Jurkat, Clone E6-1 (cell line): ENCODE data around the gene AFAP1.

Experiments used
- DNase-seq: peaks from one replicate; pipeline ENCODE4 v3.0.0-alpha.2; 2011; ENCODE audit warnings: low read depth, low spot score
- H3K4me3 ChIP-seq: 2 replicates; pipeline ENCODE4 v1.5.1; 2011; ENCODE audit warnings: mild to moderate bottlenecking, low read length, control low read depth, moderate library complexity

Gene AFAP1

DNA sequence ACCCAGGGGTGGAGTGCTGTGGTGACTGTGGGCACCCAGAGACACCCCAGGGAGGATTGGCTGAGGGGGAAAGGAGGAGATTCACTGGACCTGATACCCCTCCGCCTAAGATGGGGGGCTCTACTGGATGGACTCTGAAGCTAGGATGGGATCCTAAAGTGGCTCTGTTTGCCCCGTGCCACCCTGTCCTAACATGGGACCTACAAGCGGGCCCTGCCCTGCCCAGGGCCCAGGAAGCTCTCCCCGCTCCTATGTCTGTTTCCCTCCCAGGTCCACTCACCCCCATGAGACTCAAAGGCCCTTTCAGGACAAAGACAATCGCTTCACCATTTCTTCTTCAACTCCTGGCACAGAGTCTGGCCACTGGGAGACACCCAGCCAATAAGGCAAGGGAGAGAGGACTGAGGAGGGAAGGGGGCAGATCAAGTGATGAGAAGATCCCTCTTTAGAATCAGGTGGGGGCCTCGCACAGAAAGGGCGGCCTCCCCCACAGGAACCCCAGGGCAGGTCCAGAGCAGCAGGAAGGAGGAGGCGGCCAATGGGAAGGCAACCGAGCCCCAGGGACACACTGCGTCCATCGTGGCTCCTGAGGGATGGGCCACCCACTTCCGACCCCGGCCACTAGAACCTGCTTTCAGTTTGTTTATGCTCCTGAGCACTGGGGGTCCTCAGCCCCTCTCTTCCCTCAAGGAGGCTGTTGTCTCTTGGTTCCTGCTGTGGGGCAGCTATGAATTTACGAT lies 155.4 kb downstream of the AFAP1 start:
- no peak overlapping the region for H3K4me3 ChIP-seq
- DNase-seq = no peak

DNA sequence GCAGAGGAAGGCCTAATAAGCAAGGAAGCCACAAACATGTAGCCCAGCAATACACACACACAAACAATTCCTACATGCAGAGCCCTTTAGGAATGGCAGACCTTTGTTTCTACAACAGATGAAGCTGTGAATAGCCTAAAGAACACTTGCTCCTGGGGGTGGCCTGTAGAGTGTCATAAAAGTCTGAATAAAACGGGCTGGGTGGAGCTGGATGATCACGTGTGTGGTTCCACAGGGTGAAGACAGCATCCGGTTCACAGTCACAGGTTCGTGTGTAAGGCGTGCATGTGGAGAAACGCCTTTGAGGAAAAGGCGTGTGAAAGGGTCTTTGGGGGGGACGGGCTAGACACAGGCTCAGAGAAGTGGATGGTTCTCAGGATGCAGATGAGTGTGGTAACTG lies 156.1 kb downstream of the AFAP1 start:
- no peak for DNase-seq
- H3K4me3 ChIP-seq = no peak overlapping the region

DNA sequence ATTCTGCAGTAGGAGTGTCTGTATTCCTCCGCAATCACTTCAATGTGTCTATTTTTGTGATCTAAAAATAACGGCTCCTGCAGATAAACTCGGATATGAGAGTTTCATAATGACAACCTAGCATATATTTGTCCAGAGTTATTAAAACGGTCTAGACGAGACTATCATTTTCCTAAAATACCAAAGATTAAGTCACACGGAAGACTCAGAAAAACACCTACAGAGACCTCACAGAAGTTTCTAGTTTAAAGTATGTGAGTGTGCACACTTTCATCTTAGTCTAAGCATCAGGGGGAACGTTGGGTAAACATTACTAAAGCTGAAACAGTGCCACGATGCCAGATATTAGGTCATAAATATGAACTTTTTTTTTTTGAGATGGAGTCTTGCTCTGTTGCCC lies 156.9 kb downstream of the AFAP1 start:
- no peak for DNase-seq
- H3K4me3 ChIP-seq = no peak overlapping the region

GRCh38 chr4:7781993-7782392 lies 157.7 kb downstream of the AFAP1 start:
- DNase-seq = no peak
- no peak overlapping the region for H3K4me3 ChIP-seq

DNA sequence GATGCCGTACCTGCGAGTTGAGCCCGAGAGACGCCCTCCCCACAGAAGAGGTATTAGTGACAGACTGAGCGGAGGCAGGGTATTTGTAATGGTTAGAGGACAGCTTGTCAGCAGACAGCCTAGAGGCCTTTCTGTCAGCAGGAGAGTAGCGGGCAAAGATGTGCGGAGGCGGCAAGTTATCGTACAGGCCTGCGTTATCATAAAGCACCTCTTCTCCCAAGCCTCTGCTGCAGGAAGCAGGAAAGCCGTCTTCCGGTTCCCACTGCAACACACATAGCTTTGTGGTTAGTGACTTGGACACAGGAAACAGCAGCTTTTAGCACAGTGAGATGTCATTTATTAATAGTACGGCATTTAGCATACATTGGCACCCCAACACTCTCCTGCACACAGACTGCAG lies 158.3 kb downstream of the AFAP1 start:
- no peak for DNase-seq

DNA sequence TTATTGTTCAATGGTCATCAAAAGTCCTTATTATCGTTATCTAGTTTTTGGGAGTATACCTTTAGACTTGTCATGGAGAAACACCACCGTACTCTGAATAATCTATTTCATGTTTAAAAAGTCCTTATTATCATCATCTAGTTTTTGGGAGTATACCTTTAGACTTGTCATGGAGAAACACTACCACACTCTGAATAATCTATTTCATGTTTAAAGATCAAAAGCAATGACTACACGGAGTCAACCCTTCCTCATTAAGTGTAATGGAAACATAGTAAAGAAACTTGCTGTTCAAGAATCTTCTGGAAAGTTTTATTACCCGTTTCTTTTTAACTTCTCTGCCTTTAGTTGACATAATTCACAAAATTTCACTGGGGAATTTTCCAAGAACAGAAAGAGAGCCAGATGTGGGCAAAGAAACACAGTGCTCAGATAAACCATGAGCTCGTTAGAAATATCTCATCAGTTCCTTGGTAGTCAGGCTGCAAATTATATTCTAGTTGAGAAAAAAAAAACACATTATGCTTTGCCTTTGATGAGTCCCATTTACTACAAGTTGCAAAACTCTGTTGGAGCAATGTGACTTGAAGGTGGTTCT lies 158.8 kb downstream of the AFAP1 start:
- H3K4me3 ChIP-seq = no peak overlapping the region
- DNase-seq = no peak

More for the DNA sequence above, 158.3 kb downstream of the AFAP1 start:
- no peak overlapping the region for H3K4me3 ChIP-seq

- H3K4me3 ChIP-seq = no peak overlapping the region
- DNase-seq = no peak
These were observed 160.3 kb downstream of the AFAP1 start for GRCh38 chr4:7779432-7779768.

GRCh38 chr4:7778510-7779431 lies 160.9 kb downstream of the AFAP1 start:
- H3K4me3 ChIP-seq = no peak overlapping the region
- DNase-seq = no peak

DNA sequence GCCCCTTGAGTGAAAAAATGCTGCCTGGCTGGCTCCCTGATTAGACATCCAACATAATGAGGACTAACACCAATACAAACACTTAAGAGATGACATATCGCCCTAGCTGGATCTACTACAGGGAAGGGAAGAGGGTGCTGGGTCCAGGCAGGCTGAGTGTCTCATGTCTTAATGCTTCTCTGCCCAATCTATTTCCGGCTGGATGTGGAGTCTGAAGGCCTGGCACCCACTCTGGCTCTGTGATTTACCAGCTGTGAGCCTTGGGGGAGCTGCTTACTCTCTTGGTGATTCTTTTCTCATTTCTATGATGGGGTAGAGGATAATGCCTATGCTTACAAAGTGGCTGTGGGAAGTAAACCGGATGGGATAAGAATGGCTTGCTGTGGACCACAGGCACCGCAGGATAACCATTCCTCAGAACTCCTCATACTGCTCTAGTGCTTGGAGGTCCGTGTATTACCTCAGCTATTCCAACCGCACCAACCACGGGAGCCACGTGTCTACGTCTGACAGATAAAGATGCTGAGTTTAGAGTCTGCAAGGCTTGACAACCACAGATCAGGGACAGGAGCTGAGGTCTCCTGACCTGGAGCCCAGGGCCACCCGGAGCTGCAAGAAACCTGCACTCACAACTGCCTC lies 161.7 kb downstream of the AFAP1 start:
- no peak for DNase-seq
- no peak overlapping the region for H3K4me3 ChIP-seq

DNA sequence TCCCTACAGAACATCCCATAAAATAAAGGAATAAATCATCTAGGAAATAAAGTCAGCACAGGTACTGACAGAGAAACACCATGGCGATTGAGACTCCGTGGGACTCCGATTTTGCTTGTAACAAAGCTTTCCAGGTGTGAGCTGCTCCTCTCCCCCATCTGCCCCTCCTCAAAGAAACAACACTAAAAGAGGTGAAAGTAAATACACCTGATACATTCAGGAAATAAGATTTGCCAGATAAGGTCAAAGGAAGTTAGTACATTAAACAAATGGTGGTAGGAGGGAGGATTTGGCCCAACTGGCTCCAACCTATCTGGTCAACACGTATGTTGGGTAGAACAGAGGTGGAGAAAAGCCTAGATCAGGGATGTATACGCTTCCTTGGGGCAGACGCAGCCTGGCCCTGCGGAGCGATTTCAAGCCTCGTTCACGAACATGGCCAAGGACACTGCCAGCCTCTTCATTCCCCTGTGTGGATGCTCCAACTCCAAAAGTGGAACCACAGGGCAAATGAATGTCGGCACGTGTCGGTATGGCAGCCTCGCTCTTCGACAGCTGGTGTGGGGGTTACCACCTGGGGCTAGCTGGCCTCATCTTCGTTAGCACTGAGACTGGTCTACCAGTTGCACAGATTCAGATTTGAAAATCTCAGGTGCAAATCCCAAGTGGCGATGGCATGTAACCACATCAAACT lies 162.5 kb downstream of the AFAP1 start:
- no peak overlapping the region for H3K4me3 ChIP-seq

GRCh38 chr4:7775396-7775795 lies 164.3 kb downstream of the AFAP1 start:
- no peak overlapping the region for H3K4me3 ChIP-seq
- DNase-seq = no peak

More for the DNA sequence above, 162.5 kb downstream of the AFAP1 start:
- DNase-seq = no peak

DNA sequence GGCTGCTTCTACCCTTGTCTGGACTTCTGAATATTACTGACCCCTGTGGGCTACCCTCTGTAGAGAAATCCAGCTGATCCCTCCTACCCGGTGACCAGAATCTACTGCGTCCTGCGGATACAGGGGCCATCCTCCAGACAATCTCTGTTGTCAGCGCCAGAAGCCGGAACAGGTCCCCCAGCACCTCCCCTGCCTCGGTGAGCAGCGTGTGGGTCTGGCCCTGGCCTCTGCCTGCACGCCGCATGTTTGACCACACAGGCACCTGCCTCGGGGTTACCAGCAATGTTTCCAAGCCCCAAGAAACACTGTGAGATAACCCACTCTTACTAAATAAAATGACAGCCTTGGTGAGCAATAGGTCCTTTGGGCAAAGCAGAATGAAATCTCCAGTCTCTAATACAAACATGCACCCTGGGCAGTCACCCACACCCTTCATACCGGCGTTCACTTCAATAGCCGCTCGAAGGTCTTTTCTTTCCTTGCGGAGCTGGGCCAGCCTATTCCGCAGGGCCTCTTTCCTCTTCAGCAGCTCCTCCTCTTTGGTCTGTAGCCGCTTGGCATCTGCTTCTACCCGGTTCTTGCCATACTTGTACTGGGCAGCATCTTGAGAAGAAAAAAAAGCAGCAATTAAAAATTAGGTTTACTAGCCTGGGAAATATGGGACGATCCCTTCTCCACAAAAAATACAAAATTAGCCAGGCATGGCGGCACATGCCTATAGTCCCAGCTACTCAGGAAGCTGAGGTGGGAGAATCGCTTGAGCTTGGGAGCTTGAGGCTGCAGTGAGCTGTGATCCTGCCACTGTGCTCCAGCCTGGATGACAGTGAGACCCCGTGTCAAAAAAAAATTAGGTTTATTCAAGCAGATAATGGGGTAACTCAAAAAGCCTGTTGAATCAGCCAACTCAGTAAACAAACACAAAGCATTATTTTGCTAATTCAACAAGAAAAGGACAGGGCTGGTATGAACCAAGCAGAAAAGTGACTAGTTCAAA lies 165.1 kb downstream of the AFAP1 start:
- no peak for DNase-seq
- H3K4me3 ChIP-seq = no peak overlapping the region

- H3K4me3 ChIP-seq = no peak overlapping the region
- DNase-seq = no peak
These were observed 166.1 kb downstream of the AFAP1 start for GRCh38 chr4:7773401-7774180.

DNA sequence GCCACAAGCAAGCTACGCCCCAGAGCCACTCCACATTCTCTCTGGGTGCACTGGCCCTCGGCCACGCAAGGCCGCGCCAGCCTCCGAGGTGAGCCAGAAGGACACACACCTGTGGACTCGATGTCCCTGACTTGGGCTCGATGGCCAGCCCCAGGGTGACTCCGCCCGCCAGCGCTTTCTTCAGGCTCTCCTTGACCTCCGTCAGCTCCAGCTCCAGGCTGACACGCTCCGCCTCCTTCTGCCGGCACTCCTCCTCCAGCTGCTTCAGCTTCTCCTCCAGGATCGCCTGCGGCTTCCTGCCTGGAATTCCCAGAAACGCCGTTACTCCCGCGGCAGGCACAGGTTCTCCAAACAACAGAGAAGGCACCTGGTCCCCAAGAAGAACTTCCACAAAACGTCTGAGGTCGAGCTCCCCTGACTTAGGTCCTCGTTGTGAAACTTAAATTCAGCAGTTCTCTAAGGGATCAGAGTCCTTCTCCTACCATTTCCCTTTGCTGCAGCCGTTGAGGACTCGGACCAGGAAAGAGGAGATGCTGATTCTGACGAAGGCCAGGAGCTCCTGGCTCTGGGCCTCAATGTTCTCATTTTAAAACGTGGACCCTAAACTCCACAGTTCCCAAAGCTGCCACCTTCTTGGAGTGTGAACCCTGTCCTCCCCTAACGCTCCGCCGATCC lies 166.8 kb downstream of the AFAP1 start:
- DNase-seq = no peak
- no peak overlapping the region for H3K4me3 ChIP-seq

GRCh38 chr4:7771541-7772507 lies 167.8 kb downstream of the AFAP1 start:
- H3K4me3 ChIP-seq = no peak overlapping the region
- DNase-seq = no peak

- DNase-seq = no peak
- H3K4me3 ChIP-seq = no peak overlapping the region
These were observed 168.6 kb downstream of the AFAP1 start for GRCh38 chr4:7771056-7771455.
